Astrocyte (in vitro differentiated cells and primary cell): ENCODE data around the gene STARD13.

Experiments used
- CTCF ChIP-seq: IDR thresholded peaks from 2 replicates; pipeline ENCODE4 v1.5.1; 2011; ENCODE audit warnings: low read depth, mild to moderate bottlenecking, inconsistent platforms, low read length, moderate library complexity; ENCODE audit not compliant: insufficient read depth
- EZH2 ChIP-seq: IDR thresholded peaks from 2 replicates; pipeline ENCODE4 v1.6.1; 2012; ENCODE audit warnings: mild to moderate bottlenecking, low read length, inconsistent platforms; ENCODE audit not compliant: insufficient read depth

DNA sequence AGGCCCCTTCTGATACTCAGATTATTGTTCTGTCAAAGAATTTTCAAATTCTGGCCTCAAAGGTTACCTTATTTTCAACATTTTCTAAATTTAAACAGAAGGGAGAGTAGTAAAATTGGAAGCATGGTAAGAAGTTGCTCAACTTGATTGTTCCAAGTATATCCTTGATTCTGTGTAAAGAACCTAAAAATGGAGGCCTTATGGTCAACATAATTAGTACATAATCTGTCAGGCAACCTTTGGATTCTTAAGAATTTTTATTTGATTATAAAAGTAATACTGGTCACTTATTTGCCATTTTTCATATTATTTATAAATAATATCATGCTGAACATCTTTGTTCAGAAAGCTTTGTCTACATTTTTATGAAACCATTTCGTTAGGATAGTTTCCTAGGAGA is 83.9 kb downstream of the STARD13 start:
- TF ChIP-seq CTCF (no peak), EZH2 (no peak)
